Cardiac septum (tissue), 1 donor: Measurements from ENCODE around the gene PLD4. TPM values are rescaled to one million over a fixed set of nuclear protein-coding genes. Genes with fewer than 3 reads are reported as not detected.
A peak's percentile ranks its signal among the peaks of the same experiment; 100 is the strongest.

Source experiments
- DNase-seq: peaks from one replicate; pipeline ENCODE4 v3.0.0-alpha.2; 2020; ENCODE audit warnings: low spot score
- intact Hi-C: fragments of 100-400 bp; cut with DNase I; formaldehyde crosslinking; loops from one replicate; pipeline ENCODE4 v1.14.0; 2022
- total RNA-seq: library from RNA; stranded (reverse); fragmentation: NEBNext Ultra II Directional; extraction: Animal tissue kit (Norgen Biotek cat#: 25700); gene quantifications from one replicate; pipeline ENCODE4 v1.2.1, GENCODE V29; 2021
- donor health status: DM: no; HTN: no; CAD: no.

The PLD4 gene
- total RNA-seq, 1 donor from 2014 or later: 0.51 TPM

DNA sequence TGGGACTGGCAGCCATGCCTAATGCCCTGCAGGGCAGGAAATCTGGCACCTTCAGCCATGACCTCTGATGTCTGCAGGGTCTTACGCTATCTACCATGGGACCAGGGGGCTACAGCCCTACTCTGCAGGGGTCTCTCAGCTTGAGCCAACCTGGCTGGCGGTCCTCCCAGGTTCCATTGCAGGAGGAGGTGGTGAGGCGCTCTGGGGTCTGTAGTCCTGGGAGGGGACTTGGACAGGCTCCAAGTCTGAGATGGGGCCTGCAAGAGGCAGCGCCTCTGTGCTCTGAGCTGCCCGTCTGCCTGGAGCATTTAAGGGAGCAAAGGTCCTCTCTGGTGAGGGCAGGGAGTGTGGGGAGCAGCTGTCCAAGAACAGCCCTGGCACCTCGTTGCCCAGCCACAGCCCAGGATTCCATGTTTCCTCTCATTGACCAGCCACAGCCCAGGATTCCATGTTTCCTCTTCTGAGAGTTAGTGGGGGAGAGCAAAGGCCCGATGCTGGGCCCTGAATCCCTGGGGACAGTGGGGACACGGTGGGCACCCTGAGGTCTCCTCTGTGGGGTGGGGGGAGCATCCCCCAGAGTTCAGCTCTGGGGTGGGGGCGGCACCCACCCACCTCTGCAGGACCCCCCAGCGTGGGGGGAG lies 655 bp downstream of the PLD4 start:
- peak; percentile 72 for DNase-seq
- intact Hi-C loops: no loop called here

DNA sequence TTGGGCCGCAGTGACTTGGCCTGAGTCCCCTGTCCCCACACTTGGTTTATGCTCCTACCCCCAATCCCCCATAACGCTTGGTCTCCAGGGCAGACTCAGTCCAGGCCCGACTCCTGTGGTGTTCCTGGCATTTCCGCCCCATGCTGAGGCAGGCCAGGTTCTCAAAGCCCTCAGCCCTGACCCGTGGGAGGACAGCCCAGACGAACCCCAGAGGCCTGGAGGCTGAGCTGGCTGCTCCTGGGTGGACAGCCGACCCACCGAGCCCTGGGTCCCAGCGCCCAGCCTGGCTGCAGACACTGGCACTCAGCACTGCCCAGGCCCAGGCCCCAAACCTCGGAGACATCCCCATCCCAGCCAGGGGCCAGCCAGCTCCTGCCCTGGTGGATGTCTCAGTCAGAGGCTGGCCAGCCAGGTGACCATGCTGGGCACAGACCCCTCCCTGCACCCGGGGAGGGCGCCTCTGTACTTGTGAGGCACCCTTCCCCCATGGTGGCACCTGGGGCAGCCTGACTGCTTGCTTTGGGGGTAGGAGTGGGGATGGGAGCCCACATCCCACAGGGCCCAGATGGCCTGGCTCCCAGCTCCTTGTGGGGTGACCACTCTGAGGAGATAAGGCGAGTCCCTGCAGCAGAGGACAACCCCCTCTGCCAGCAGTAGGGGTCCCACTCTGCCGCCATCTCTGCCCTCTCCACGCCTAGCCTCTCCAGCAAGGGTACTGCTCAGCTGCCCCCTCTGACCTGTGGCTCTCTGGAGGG lies 1.4 kb downstream of the PLD4 start:
- intact Hi-C loops: no loop called here
- peak; percentile 65 for DNase-seq

DNA sequence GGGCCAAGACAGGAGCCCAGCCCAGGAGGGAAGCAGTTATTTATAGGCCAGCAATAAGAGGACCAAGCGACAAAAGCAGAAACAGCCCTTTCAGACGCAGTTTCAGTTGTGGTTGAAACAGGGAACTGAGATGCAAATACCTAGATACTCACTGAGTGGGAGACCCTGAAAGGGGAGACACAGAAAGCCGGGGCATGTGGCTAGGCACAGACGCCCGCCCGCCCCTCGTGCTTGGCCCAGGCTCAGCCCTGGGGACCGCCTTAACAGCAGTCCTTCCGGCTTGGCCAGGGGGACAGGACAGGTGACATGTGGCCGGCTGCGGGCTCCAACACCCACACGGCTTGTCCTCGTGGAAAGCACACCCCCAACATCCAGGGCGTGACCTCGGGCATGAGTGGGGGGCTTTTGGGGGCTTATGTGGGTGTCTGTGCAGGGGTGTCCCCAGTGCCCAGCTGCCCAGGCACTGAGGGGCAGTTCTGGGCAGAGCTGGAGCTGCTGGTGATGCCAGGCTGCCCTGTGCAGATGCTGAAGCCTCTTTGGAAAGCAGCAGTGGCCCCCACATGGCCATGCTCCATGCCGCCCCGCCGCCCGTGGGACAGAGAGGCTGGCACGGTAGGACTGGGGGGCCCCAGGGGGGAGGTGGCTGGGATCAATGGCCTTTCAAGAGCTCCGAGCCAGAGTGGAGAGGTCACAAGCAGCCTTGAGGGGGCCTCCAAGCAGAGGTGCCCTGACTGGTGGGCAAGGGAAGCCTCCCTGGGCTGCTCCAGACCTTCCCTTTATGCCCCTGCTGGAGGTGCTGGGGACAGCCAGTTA lies 2.1 kb downstream of the PLD4 start:
- intact Hi-C loops: no loop called here
- no peak for DNase-seq

DNA sequence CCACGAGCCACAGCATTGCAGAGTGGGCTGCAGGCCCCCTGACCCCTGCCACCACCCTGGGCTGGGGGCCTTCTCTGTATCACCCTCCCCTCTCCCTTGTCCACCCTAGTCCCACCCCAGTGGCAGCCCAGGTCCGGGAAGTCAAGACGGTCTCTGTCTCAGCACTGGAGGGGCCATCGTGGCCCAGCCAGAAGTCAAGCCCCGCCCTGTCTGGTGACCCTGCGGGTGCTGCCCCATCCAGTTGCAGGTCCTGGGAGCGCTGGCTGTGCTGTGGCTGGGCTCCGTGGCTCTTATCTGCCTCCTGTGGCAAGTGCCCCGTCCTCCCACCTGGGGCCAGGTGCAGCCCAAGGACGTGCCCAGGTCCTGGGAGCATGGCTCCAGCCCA lies 2.7 kb downstream of the PLD4 start:
- intact Hi-C loops: no loop called here
- DNase-seq: no peak

DNA sequence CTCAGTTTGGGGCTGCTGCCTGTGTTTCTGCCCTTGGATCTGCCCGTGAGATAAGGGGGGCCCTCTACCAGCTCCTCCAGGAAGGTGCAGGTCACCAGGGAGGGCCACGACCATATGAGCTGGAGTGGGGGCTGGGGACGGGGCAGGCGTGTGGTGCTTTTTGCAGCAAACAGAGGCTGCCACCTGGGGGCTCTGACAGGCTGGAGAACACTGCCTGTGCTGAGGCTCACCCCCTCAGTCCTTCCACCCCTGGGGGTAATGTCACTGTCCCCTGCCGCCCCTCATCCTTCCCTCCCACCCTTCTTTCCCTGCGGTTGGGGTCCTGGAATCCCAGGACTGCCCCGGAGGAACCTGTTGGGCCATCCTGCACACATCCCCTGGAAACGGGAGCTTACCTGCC lies 3.2 kb downstream of the PLD4 start:
- intact Hi-C loops: no loop called here
- DNase-seq: no peak

DNA sequence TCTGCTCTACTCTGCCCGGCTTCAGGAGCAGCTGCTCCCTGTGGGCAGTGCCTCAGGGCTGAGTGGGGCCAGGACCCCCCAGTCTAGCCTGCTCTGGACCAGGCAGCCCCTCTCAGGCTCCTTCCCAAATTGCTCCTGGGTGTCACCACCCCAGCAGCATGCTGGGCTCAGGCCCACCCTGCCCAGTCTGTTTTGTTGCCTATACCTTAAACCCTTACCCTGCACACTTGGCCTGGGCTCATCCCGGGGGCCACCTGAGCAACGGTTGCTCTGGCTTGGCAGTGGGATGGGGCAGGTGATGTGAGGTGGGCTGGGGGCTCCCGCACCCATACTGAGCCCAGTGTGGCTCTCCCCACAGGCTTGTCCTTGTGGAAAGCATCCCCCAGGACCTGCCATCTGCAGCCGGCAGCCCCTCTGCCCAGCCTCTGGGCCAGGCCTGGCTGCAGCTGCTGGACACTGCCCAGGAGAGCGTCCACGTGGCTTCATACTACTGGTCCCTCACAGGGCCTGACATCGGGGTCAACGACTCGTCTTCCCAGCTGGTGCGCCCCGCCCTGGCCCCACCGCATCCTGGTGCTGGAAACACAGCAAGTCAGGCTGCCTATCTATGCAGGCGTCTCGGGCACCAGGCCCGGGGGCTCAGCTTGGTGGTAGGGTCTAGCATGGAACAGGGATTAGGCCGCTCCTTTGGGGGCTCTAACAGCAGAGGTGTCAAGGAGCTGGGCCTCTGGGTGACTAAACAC lies 3.9 kb downstream of the PLD4 start:
- intact Hi-C loops: no loop called here
- no peak for DNase-seq

DNA sequence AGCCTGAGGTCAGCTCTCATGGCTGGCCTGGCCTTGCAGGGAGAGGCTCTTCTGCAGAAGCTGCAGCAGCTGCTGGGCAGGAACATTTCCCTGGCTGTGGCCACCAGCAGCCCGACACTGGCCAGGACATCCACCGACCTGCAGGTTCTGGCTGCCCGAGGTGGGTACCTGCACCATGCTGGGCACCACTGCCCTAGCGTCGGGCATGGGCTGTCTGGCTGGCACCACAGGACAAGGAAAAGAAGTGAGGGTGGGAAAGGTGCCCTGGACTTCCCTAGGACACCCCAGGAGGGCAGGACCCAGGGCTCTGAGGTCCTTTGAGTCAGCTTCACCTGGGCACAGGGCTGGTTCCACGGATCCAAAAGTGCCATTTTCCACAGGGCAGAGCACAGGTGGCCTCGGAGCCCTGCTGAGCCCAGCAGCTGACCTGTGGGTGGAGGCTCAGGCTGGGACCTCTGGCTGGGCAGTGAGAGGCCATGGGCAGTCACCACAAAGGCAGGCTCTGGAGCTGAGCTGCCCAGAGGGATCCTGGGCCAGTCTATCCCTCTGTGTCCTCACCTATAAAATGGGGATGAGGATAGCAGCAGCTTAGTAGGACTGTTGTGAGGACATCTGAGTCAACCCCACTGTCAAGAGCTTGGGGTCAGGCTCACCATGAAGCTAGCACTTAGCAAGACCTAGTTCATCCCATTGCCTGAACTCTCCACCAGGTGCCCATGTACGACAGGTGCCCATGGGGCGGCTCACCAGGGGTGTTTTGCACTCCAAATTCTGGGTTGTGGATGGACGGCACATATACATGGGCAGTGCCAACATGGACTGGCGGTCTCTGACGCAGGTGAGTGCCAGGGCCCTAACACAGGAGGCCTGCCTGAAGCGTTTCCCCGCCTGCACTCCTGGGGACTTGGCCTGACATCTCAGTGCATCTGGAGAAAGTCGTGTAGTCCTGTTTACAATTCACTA lies 4.9 kb downstream of the PLD4 start:
- DNase-seq: no peak
- intact Hi-C loops: loop anchor here (5.0 kb wide), 1 partner anchor 38 kb away; no protein-coding TSS in a partner anchor

DNA sequence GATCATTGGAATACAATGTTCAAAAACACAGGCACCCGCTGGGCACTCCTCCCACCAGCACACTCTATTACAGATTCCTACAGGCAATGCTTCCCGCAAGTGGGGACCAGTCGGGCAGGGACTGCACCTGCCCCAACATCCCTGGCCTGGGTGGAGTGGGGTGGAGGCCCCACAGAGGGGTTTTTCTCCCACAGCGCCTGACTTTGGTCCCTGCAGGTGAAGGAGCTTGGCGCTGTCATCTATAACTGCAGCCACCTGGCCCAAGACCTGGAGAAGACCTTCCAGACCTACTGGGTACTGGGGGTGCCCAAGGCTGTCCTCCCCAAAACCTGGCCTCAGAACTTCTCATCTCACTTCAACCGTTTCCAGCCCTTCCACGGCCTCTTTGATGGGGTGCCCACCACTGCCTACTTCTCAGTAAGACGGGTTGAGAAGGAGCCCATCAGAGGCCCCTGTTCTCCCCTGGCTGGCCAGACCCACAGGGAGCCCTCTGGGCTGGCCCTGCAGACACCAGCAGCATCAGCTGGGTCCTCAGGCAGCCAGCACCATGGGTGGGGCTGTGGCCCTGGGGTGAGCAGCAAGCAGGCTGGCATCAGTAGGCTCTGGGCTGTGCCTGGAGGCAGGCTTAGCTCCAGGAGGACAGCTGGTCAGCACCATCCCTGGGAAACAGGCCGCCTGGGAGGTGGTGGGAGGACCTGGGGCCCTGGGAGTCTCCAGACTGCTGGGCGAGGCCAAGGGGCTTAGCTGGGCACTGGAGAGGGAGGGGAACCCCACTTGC lies 6.0 kb downstream of the PLD4 start:
- no peak for DNase-seq
- intact Hi-C loops: loop anchor here (5.0 kb wide), 1 partner anchor 37 kb away; no protein-coding TSS in a partner anchor

DNA sequence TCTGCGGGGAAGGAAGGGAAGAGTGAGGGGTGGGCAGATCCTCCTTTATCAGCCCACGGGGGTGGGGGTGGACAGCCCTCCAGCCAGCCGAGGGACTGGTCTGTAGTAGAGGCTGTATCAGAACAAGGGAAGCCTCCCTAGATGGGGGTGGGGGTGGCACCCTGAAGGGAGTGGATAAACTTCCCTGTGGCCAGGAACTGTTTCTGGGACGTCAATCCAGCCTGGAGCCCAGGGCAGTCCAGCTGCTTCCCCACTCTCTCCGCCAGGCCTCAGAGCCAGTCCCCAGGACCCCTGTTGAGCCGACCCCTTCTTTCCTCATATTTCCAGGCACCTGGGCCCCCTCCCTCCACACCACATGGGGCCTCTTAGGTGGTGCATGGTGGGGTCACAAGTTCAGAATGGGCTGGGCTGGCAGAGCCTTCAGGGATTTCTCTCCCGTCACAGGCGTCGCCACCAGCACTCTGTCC lies 6.7 kb downstream of the PLD4 start:
- no peak for DNase-seq
- intact Hi-C loops: loop anchor here (5.0 kb wide), 1 partner anchor 36 kb away; no protein-coding TSS in a partner anchor

DNA sequence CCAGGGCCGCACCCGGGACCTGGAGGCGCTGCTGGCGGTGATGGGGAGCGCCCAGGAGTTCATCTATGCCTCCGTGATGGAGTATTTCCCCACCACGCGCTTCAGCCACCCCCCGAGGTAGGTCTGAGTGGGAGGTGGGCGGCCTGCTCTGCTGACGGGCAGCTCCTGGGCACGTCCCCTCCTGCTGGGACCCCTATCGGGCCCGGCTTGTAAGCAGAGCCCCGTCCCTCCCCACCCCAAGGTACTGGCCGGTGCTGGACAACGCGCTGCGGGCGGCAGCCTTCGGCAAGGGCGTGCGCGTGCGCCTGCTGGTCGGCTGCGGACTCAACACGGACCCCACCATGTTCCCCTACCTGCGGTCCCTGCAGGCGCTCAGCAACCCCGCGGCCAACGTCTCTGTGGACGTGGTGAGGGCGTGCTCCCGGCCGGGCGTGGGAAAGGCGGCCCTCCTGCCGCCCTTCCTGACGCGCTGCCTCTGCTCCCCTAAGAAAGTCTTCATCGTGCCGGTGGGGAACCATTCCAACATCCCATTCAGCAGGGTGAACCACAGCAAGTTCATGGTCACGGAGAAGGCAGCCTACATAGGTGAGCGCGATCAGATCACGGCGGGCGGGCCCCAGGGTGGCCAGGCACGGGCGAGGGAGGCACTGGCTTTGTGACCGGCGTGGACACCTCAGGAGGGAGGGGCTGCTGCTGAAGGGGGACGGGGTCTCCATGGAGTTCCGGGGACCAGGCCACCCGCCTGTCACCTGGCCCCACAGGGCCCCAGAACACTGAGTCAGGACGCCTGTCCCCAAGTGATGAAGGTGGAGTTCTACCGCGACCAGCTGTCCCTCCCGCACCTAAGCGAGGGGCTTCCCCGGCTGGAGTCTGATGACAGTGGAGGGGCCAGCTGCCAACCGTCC lies 7.3 kb downstream of the PLD4 start:
- intact Hi-C loops: loop anchor here (5.0 kb wide), 1 partner anchor 35 kb away; no protein-coding TSS in a partner anchor
- no peak for DNase-seq

DNA sequence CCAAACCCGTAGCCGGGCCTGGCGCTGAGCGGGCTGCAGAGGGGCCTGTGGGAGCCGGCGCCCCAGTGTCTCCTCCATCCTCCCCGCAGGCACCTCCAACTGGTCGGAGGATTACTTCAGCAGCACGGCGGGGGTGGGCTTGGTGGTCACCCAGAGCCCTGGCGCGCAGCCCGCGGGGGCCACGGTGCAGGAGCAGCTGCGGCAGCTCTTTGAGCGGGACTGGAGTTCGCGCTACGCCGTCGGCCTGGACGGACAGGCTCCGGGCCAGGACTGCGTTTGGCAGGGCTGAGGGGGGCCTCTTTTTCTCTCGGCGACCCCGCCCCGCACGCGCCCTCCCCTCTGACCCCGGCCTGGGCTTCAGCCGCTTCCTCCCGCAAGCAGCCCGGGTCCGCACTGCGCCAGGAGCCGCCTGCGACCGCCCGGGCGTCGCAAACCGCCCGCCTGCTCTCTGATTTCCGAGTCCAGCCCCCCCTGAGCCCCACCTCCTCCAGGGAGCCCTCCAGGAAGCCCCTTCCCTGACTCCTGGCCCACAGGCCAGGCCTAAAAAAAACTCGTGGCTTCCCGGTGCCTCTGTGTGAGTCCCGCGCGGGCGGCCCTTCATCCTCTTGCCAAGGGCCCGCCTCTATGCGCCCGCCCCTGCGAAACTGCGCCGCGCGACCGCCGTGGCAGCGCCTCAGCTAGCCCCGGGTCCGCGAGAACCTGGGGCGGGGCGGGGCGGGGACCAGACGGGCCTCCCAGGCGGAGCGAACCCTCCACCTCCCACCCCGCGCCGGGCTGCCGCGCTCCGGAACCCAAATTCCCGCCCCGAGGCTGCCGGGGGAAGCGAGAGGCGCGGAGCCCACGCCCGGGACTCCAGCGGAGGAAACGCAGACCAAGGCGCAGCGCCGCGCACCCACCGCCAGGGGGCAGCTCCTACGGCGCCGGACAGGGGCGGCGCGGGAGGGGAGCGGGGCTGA lies 8.3 kb downstream of the PLD4 start:
- intact Hi-C loops: loop anchor here (5.0 kb wide), 1 partner anchor 34 kb away; no protein-coding TSS in a partner anchor
- DNase-seq: peak; percentile 93

DNA sequence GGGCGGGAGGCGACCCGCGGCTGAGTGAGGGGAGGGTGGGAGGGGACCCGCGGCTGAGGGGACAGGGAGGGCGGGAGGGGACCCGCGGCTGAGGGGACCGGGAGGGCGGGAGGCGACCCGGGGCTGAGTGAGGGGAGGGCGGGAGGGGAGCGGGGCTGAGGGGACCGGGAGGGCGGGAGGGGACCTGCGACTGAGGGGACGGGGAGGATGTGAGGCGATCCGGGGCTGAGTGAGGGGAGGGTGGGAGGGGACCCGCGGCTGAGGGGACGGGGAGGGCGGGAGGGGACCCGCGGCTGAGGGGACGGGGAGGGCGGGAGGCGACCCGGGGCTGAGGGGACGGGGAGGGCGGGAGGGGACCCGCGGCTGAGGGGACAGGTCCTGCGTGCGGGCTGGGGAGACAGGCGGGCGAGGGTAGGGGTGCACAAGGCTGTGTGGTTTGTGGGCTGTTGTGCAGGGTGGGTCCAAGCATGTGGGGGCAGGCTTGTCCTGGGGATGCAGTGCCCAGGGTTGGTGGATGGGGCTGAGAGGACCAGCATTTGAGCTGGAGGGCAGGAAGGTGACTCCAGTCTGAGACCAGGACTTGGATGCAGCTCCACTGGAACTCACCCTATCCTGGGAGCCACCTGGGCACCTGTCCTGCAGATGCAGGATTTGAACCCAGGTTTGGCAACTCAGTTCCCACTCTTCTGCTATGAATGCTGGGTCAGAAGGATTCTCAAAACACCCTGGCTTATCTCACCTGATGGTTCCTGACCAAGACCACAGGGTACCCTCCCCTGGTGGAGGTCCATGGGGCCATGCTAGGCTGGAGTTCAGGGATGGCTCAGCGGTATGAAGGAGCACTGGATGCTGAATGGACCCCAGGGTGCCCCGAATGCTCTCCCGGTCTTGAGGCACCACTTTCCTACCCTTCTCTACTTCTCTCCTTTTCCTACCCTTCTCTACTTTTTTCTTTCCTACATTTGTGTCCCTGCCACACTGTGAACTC lies 9.4 kb downstream of the PLD4 start:
- no peak for DNase-seq
- intact Hi-C loops: loop anchor here (5.0 kb wide), 1 partner anchor 33 kb away; no protein-coding TSS in a partner anchor

DNA sequence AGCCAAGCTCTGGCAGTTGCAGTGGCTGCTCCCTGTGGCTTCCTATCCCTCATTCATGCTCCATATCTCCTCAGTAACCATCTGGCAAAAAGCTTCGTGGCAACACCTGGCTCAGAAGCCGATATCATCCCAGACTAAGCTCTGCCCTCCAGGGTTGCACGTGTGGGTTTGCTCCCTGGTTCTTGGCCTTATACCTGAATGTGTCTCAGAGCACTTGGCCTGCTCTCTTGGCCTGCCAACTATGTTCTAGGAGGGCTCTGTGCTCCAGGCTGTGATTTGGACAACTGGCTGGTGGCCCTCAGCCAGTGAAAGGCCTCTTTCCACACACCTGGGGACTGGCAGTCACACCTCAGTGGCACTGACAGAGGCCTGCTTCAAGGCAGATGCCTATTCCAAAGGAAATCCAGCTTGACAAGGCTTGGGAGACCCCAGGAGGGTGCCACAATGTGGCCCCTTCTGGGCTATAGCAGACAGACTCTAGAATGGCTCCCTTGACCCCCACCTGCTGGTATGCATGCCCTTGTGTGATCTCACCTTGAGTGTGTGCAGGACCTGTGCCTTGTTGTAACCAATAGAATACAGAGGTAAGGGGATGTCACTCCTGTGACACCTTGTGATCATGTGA lies 10.5 kb downstream of the PLD4 start:
- DNase-seq: no peak
- intact Hi-C loops: no loop called here

DNA sequence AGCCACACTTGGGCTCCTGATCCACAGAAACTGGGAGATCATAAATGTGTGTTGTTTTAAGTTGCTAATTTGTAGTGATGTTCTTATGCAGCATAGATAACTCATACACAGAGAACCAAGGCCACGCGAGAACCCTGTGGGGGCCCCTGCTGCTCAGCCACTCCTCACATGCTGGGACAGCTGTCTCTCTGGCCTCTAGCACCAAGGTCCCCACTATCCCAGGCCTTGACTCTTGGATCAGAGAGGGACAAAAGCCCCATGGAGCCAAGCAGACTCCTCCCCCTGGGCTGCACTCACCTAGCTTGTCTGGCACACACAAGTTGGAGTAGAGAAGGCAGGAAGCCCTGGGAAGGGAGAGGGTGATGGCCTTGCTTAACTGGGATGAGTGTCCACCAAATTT lies 11.3 kb downstream of the PLD4 start:
- no peak for DNase-seq
- intact Hi-C loops: no loop called here
